Measurements from ENCODE around the gene SREBF2.
A peak's percentile ranks its signal among the peaks of the same experiment; 100 is the strongest.
"Not testable (repeated sequence)": the region's sequence is repeated elsewhere in the genome, so short reads cannot be mapped to it uniquely, and the experiment has no call there.

SREBF2 gene

DNA sequence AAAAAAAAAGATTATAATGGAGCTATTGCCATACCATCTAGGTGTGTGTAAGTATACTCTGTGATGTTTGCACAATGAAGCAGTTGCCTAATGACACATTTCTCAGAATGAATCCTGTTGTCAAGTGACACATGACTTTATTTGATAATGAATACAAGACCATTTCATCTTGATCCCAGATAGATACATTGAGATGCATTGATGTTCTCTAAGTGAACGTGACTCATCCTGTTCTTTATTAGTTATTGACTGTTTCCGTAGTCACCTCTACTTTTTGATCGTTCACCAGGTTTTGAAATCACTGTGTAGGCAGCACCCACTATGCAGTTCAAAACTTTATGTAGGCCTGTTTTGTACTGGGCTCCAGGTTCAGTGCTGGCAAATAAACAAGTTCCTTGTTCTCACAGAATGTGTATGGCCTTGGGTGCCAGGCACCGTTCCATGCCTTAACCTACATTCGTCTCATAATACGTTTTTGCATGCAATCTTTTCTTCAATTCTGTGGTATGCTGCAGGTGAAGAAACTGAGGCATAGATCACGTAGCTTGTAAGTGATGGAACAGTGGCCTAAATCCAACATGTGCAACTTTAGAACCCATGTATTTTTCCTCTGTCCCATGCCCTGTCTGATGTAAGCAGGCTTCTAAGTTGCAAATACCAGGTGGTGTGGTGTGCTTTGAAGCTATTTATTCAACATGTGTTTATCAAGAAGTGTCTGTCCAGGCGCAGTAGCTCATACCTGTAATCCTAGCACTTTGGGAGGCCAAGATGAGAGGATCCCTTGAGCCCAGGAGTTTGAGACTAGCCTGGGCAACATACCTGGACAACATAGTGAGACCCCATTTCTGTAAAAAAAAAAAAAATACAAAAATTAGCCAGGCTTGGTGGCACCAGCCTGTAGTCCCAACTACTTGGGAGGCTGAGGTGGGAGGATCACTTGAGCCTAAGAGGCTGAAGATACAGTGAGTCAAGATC, 10.4 kb downstream of the SREBF2 start:
- no peak for DNase-seq

DNA sequence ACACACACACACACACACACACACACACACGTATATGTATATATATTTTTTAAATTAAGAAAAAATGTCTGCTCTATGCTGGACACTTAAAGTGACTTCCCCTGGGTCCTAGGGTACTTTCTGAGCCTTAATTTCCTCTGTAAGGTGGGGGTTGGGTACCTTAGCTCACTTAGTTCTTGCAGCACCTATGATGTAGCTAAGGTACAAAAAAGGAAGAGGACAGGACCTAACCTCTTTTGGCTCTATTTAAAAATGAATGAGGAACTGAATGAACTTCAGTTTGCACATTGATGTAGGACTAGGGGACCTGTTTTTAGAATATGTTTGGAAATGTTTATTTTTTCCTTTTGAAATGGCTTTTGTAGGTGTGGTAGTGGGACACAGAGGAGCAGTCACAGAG, 11.1 kb downstream of the SREBF2 start:
- no peak for DNase-seq

DNA sequence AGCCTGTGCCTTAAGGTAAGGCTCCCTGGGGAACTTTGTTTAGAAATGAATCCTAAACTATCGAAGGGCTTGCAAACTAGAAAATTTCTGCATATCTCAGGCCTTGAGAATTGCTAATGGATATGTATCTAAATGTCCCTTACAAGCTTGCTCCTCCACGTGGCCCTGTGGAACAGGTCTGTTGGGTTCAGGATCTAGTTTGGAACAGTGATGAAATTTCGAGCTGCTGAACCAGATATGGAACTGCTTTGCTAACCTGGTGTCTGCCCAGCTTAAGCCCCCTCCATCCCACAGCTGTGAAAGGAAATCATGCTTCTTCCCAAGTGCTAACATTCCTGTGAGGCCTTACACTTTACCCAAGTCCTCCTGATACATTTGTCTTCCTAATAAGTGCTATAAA, 11.6 kb downstream of the SREBF2 start:
- DNase-seq = no peak

DNA sequence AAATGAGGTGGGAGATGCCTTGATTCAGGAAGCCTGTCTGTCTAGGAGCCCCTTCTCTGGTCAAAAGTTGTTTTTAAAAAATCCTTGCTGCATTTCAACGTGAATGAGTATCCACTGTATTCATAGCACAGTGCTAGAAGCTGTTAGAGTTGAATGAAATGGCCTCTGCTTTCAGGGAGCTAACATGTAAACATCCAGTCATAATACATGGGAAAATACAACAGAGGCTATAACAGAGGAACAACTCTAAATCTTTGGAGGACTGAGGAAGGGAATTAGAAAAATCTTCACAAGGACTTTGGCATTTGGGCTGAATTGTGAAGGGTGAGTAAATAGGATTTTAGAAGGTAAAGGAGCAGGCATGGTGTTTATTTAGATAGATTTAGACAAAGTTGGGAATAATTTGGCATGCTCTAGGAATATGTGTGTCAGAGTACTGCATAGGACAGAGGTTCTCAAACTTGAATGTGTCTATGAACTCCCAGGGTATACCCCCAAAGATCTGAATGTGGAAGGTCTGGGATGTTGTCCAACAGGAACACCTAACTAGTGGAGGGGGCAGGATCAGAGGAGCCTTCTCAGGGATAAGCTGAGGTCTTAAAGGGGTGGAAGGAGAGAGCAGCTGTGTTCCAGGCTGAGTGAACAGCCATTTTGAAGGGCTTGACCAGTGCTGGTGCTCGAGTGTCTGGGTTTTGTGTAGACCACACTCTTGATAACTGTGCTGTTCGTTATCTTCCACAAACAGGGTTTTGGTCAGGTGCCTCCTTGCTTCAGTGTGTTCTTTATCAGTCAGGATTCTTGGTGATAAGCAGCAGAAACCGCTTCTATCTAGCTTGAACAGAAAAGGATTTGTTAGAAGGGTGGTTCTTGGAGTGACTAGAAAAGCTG, 12.7 kb downstream of the SREBF2 start:
- DNase-seq = no peak

DNA sequence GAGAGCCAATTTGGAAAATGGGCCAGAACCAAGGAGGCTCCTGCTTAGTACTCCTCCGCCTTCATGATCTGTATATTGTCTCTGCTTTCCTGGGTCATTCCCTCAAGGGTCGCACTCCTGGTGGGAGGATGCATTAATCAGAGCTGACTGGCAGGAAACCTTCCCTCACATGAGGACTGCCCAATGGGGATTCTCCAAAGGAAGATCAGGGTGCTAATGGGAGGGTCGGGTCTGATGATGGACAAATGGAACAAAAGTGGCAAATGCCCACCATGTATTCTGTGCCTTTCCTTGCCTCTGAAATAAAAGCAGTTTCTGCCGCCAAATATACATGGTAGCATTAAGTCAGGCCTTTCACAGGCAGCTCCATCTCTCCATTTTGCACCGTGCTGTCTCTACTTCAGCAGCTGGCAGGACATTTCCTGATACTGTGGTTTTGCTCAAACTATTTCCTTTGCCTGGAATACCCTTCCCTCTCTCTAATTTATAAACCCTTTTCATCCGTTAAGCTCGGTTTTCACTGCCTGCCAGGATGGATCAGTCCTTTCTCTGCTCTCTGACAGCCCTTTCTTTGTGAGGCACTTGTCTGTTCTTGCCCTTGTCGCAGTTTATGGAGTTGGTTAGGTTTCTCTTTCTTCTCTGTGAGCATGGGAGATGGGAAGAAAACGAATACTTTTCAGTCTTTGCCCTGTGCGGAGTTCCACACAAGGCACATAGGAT, 13.5 kb downstream of the SREBF2 start:
- no peak for DNase-seq

DNA sequence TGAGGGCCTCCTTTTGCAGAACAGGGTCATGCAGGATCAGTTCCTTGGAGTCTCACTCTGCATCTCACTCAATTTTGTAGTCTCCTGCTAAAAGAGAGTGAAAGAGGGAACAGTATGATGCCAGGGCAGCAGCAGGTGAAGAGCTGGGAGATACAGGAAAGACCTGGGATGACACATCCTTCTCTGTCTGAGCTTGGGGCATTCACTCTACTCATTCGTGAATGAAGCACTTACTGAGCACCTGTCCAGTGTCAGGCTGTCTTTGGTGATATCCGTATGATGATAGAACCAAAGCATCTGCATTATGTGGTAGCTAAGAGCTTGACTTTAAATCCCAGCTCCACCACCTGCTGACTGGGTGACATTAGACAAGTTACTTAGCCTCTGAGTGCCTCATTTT, 14.4 kb downstream of the SREBF2 start:
- DNase-seq = no peak

DNA sequence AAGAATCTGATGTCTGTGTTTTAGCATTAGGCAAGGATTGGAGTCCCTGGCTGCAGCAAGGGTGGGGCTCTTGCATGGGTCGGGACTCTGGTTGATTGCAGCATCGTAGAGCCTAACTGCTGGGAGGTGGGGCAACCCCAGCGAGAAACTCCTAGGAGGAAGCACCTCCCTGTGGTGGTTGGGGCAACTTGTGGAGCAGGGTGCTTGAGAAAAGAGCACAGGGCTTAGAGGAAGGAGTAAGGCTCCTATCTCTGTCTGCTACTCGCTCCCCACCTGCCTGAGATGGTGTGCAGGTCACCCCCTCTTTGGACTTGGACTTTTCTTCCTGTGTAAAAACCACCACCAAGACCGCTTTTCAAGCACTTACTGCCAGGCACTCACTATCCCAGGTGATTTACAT, 15.6 kb downstream of the SREBF2 start:
- no peak for DNase-seq

DNA sequence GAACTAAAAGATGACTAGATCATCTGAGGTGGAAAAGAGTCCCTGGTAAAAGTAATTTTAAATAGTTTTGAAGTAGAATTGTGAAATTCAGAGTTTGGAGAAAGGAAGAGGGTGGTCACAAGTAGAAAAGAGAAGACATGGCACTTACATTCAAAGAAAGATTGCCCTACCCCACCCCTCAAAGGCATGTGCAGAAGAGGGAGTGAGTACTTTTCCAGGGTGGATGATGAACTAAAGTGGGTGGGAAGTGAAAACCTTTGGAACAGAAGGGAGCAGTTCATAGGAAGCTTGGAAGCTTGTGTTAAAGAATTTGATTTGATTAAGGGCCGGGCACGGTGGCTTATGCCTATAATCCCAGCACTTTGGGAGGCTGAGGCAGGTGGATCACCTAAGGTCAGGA, 23.6 kb downstream of the SREBF2 start:
- no peak for DNase-seq

DNA sequence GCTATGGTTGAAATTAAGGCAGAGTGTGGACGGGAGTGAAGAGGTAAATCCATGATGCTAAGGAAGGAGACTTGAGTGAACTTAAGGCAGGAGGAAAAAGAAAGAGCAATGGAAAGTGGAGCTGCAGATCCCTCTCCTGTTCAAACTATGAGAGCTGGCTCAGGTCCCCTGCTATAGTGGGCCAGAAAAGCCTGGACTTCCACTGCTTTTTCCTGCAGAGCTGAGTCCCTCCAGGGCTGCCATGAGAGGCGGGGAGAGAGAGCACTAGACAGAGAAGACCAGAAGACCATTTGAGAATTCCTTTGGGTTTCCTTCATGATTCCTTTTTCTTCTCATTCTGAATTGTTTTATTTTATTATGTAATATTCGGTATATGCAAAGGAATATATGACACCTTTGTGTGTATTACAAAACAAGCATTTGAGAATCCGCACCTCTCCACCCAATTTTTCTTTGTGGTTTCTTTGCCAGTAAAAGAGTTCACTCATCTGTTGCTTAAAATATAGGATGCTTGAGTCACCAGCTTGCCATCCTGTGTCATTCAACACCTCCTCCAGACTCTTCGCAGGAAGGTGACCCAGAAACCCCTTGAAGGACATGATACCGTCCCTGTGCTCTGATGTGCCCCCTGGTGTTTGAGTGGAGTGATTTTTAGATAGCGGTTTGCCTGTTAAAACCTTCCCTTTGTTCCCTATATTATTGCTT, 24.4 kb downstream of the SREBF2 start:
- peak; percentile 65 for DNase-seq

DNA sequence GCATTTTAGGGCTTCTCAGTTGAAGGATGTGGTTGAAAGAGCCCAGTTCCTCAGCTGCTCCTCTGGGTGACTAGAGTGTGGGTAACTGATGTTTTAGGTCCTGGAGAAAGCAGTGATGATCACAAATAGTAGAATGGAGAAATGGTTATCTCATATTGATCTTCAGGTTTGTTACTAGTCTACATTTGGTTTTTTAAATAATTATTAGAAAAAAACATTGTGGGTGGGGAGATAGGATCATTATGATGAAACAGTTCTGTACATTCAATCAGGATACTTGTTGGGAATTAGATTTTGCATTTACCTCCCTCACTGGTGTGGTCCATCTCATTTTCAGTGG, 24.9 kb downstream of the SREBF2 start:
- no peak for DNase-seq

DNA sequence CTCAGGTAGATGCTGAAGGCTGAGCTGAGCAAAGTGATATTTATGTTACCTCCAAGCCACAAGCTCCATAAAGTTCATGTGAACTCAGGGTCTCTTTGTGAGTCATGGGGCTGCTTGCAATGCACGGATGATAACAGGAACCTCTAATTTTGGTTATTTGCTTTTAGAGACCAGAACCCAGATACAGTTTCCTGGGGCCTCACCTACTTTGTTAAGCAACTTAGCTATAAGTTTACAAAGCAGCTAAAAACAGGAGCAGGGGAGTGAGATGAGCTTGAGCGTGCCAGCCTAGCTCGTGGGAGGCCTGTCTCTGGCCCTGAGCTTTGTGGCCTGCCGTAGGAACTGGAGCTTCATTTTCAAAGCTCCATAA, 29.2 kb downstream of the SREBF2 start:
- peak; percentile 32 for DNase-seq

DNA sequence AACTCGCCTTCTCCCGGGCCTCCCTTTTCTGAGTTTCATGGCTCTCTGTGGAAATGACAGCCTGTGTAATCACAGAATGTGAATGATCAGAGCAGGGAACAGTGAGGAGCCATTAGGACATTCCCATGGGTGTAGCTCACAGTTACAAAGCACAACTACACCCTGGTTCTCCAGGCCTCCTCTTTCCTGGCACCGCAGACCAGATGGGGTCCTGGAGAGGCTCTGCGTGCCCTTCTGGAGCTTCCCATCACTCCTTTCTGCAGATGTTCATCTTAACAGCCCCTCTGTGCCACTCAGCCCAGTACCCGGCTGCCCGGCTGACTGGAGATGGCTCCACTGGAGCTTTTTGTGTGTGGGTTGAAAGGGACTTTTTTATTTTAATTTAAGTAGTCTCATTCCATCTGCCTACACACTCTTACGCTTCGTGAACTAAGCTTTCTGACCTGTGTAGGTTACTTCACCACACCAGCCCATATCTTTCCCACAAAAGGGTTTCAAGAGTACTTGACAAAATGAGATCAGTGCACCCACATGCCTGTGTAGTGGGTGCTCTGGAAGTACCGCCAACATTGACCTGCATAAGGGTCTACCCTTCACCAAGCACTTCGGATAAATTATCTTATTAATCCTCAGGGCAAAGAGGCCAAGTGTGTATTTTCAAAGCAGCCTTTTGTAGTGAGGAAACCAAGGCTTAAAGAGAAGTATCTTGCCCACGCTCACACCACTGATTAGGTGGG, 29.8 kb downstream of the SREBF2 start:
- no peak for DNase-seq

DNA sequence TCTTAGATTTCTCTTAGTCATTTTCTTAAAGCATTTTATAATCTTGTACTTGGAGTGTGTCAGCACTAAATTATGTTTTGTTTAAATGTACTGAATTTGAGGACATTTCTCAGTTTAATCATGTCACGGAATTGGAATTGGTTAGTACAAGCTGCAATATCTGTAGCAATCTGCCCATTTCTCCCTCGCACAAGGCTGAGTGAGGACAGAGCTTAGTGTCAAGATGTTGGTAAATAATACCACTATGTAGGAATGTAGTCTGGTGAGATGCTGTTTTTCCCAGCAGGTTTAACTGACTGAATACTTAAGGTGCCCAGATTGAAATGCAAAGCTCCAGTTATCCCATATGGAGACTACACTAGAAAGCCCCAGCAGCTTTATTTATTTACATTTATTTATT, 30.6 kb downstream of the SREBF2 start:
- no peak for DNase-seq

DNA sequence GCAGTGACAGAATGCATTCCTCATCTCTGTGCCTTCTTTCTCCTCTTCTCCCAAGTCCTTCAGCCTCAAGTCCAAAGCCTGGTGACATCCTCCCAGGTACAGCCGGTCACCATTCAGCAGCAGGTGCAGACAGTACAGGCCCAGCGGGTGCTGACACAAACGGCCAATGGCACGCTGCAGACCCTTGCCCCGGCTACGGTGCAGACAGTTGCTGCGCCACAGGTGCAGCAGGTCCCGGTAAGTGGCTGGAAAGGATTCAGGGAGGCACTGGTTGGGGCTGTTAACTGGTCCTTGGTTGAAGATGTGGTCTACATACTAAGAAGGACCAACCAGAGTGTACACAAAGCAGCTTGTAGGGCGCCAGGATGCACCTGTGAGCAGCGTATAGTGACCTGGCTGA, 35.7 kb downstream of the SREBF2 start:
- no peak for DNase-seq

DNA sequence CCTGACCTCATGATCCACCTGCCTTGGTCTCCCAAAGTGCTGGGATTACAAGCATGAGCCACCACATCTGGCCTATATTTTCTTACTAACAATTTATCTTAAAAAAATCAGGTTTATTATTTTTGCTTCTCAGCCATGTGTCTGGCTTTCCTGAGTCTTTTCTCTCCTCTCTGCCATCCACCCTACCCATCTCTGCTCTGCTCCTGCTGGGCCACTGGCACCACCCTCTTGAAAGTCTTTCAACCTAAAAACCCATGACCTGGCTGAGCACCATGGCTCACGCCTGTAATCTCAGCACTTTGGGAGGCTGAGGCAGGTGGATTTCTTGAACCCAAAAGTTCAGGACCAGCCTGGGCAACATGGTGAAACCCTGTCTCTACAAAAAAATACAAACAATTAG, 37.2 kb downstream of the SREBF2 start:
- DNase-seq = not testable (repeated sequence)

DNA sequence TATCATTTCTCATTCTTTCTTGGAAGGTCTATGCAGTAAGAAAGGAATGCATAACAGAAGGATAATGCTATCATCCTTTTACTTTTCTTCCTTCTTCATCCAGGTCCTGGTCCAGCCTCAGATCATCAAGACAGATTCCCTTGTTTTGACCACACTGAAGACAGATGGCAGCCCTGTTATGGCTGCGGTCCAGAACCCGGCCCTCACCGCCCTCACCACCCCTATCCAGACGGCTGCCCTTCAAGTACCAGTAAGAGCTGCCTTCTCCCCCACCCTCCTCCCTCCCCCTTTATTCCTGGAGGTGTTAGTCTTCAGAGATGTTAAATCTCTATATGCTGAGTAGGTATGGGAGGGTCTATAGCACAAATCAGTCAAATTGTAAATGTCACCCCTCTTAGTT, 37.9 kb downstream of the SREBF2 start:
- DNase-seq = no peak

DNA sequence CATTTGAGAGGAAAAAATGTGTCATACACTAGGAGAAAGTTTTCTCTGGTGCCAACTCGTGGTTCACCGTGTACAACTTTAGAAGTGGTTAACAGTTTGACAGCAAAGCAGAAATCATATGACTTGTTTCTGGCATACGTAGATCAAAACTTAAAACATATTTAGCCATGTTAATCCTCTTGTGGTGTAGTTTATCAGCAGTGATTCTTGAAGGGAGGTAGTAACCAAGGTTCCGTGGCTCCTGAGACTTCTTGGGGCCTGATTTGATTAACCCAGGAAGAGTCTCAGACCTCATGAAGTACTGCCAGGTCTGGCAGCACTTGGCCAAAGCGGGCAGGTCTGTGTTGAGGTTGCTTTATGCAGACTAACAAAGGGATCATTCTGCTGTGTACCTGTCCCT, 40.5 kb downstream of the SREBF2 start:
- peak; percentile 10 for DNase-seq

DNA sequence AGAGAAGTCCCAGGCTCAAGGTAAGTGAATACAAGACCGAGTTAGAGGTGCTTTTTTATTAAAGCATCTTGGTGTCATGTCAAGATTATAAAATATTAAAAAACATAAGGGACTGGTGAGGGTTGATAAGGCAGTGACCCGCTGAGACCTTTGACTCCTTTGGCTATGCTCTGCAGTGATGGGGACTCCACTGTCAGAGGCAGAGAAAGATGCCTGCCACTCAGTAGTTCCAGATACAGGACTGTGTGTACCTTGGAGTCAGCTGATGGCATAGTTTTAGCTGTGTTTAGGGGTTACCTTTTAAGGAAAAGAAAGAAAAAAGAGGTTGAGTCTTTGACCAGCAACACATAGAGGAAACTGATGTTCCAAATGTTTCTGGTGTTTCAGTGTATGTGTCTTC, 41.2 kb downstream of the SREBF2 start:
- no peak for DNase-seq

DNA sequence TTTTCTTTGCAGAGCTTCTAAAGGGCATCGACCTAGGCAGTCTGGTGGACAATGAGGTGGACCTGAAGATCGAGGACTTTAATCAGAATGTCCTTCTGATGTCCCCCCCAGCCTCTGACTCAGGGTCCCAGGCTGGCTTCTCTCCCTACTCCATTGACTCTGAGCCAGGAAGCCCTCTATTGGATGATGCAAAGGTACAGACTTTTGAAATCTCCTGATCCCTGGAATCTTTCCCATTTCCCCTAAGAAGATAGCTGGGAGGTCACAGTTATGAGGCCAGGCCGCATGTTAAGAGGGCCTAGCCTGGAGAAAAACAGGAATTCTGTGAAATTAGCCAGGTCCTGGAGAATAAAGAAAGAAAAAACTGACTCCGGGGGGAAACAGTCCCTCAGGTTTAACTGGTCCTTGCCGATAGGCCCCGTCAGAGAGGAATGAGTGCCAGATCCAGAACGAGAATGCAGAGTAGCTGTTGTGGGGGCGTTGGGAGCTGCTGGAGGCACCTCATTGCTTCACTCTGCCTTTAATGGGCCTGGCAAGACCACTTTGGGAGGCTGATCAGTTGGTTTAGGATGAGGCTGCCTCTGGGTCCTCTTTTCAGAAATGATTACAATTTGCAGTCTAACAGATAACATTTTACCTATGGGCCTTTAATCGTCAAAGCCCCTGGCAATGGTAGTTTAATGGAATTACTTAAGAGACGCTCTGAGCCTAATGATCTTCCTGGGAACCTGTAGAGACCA, 42.8 kb downstream of the SREBF2 start:
- DNase-seq = no peak

DNA sequence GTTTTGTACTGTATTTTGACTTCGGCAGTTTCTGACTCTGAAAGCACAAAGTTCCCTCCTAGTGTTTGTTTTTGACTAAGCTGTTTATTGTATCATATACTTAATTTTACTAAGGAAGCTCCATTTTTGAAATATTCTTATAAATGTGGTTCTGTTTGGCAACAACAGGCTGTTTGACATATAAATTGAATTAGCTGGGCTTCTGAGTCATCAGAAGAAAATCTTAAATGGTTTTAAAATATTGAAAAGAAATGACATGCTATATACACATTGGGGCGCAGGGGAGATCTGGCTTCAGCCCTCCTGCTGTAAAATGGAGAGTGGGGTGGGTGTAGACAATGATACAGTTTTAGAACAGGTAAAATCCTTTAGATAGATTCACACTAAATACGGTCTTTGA, 43.4 kb downstream of the SREBF2 start:
- no peak for DNase-seq

DNA sequence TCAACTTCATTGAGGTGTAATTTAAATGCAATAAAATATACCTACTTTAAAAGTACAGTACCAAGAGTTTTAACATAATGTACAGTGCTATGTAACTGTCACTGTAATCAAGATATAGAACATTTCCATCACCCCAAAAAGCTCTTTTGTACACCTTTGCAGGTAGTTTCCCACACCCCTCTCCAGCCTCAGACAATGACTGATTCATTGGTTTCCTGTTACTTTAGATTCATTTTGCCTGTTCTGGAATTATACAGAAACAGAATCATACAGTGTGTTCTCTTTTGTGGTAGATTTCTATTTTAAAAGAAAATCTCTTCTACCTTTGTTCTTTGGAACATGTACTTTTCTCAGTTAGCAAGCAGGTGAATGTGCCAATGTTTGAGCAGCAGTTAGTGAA, 43.8 kb downstream of the SREBF2 start:
- no peak for DNase-seq

Data from activated CD4-positive, alpha-beta T cell treated with anti-CD3 and anti-CD28 coated beads, Interleukin-2, amount 50 U/mL, for 1 hour (primary cell).